Measurements from ENCODE around the gene CARMIL1. TPM values are rescaled to one million over a fixed set of nuclear protein-coding genes. Genes with fewer than 3 reads are reported as not detected.

The CARMIL1 gene
- polyA plus RNA-seq, 1 of the 3 experiments (the other 2 are of a cell fraction) = 1.7 TPM

- H3K9me3 ChIP-seq = no peaks in the 10 kb centered on the region
- H3K4me2 ChIP-seq = no peak overlapping the region
- DNase-seq = no peak
- peaks cover under 1 to 7% of the 10 kb centered on the region in 2 experiments; a peak in 1 of 4 replicates for H3K4me1 ChIP-seq (ENCODE audit: control insufficient read depth in 1 of 2, insufficient read depth in 2 of 2, low read depth in 1 of 2, low read length in 1 of 2)
- H3K4me3 ChIP-seq (ENCODE audit: low read depth in 2 of 2, low read length in 1 of 2) = no peak overlapping the region
- TF ChIP-seq ELF1 (IDR thresholded peaks at IDR 0.05) = no peak
- no peak for TF ChIP-seq EP300 (IDR thresholded peaks at IDR 0.05; ENCODE audit: borderline replicate concordance in 1 of 2, low read depth in 1 of 2, low read length in 1 of 2)
- TF ChIP-seq POLR2AphosphoS5 (IDR thresholded peaks at IDR 0.05; ENCODE audit: low read depth, low read length) = no peak
- no peak for TF ChIP-seq RAD21 (IDR thresholded peaks at IDR 0.05; ENCODE audit: low read length)
- no peak for TF ChIP-seq PBX3 (IDR thresholded peaks at IDR 0.05)
- TF ChIP-seq FOSL2 (IDR thresholded peaks at IDR 0.05; ENCODE audit: borderline replicate concordance, low read depth) = no peak
- no peak for TF ChIP-seq MEF2A (IDR thresholded peaks at IDR 0.05; ENCODE audit: borderline replicate concordance, low read depth)
- TF ChIP-seq FOXM1 (IDR thresholded peaks at IDR 0.05; ENCODE audit: low read depth) = no peak
- no peak for TF ChIP-seq RCOR1 (IDR thresholded peaks at IDR 0.05; ENCODE audit: low read length)
- TF ChIP-seq IRF3 (IDR thresholded peaks at IDR 0.05; ENCODE audit: low read depth, low read length) = no peak
- no peak for TF ChIP-seq MAX (IDR thresholded peaks at IDR 0.05; ENCODE audit: low read depth)
- TF ChIP-seq TCF12 (IDR thresholded peaks at IDR 0.05) = no peak
- no peak for TF ChIP-seq REST (IDR thresholded peaks at IDR 0.05; ENCODE audit: low read depth, low read length)
- TF ChIP-seq CTCF (IDR thresholded peaks at IDR 0.05) = no peak
- TF ChIP-seq NRF1 (IDR thresholded peaks at IDR 0.05; ENCODE audit: low read depth, low read length) = no peak
- H3K79me2 ChIP-seq (ENCODE audit: insufficient read depth) = no peaks in the 10 kb centered on the region
- no peaks in the 10 kb centered on the region for H3F3A ChIP-seq (replicated peaks; ENCODE audit: insufficient read depth)
- POLR2A ChIA-PET = no interaction called here
- H4K20me1 ChIP-seq (ENCODE audit: insufficient read depth) = no peaks in the 10 kb centered on the region
- no peak overlapping the region for H2AFZ ChIP-seq (ENCODE audit: low read depth)
- no peak overlapping the region for H3K9ac ChIP-seq
- no peaks in the 10 kb centered on the region for H3K27me3 ChIP-seq (ENCODE audit: insufficient read depth)
- no peak overlapping the region for H3K27ac ChIP-seq (ENCODE audit: low read depth in 2 of 2, low read length in 1 of 2)
- H3K36me3 ChIP-seq (replicated peaks in 1 of 2; ENCODE audit: control insufficient read depth in 1 of 2, insufficient read depth in 2 of 2, low read length in 1 of 2) = no peaks in the 10 kb centered on the region
- CTCF ChIA-PET = interaction anchor here (1.3 kb wide), 1 partner anchor 23 kb away, joined by 4 read pairs; no protein-coding TSS in a partner anchor
- no peaks in the 10 kb centered on the region for H3K9me2 ChIP-seq
Measured at GRCh38 chr6:25450469-25451198, 171.5 kb downstream of the CARMIL1 start.
